Activated naive CD4-positive, alpha-beta T cell treated with anti-CD3 and anti-CD28 coated beads, Interleukin-2, amount 50 U/mL, for 16 hours (primary cell): ENCODE results near the gene CHKA.
A peak's percentile ranks its signal among the peaks of the same experiment; 100 is the strongest.

Source experiments
- DNase-seq: peaks from one replicate; pipeline ENCODE4 v3.0.0-alpha.2; 2020

The CHKA gene

DNA sequence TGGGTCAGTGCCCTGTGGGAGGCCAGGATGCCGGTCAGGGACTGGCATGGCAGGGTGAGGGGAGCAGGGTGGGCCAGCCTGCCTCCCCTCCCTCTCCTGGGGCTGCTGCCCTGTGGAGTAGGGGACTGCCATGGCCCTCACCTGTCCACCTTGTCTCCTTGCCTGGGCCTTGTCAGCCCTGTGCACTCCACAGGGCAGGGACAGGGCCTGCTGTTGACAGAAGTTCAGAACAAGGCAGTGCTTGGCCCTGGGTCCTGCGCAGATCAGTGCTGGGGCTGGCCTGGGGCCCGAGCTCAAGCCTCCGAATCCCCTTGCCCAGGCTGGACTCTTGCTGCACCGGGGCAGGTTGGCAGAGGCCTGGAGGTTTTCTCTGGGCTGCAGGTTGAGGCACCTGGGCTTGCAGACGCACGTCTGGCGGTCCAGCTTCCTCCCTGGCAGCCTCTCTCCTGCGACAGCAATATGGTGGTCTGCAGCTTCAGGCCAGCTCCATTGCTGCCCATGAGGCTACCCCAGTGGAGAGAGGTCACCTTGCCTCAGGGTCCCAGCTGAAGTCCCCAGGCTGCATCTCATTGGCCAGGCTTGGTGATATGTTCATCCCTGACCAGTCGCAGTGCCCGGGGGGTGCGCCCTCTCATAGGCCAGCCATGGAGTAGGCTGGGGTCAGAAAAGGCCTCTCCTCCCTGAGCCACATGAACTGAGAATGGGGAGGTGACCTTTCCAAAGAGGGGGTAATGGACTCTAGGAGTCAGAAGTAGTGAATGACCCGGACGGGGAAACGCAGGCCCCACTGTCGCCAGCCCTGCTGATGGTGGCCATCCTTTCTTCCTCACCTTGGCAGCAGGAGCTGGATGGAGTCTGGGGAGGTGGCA lies 21.5 kb upstream of the CHKA start:
- no peak for DNase-seq

DNA sequence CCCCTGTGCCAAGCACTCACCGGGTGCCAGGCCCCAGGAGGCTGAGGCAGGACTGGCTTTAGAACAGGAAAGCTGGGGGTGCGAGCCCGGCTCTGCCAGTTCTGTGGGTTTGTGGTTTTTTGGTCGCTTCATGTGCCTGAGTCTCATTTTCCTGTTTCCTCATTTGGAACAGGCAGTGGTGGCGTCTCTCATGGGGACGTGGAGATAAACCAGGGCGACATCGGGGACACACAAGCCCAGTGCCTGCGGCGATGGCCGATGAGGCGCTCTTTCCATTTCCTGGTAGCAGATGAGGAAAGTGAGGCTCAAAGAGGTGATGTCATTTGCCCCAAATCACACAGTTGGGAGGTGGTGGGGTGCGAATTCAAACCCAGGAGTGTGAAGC lies 20.8 kb upstream of the CHKA start:
- DNase-seq, result peak; percentile 36

DNA sequence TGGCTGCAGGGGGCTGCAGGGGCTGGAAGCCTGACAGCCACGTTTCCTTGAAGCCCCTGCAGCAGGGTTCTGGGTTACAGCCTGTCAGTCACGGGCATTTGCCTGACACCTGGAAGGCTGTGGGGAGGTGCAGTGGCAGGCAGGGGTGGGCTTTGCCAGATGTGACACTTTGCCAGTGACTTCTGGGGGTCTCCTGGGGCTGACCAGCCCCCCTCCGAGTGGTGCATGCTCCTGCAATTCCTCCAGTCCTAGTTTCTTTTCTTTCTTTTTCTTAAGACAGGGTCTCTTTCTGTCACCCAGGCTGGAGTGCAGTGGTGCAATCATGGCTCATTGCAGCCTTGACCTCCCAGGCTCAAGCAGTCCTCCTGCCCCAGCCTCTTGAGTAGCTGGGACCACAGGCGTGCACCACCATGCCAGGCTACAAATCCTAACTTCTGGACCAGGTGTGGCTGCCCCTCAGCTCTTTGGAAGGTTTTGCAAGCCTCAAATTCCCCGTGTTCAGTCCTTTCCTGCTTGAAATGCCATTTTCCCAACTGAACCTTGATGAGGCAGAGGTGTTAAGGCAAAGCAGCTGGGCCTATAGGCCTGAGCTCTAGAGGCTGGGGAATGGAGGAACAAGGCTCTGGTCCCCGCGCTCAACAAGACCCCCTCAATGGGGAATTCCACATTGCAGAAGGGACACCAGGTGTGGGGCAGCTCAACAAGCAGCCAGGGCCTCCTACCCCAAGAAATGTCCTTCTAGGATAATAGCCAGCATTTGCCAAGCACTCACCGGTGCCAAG lies 20.2 kb upstream of the CHKA start:
- no peak for DNase-seq

DNA sequence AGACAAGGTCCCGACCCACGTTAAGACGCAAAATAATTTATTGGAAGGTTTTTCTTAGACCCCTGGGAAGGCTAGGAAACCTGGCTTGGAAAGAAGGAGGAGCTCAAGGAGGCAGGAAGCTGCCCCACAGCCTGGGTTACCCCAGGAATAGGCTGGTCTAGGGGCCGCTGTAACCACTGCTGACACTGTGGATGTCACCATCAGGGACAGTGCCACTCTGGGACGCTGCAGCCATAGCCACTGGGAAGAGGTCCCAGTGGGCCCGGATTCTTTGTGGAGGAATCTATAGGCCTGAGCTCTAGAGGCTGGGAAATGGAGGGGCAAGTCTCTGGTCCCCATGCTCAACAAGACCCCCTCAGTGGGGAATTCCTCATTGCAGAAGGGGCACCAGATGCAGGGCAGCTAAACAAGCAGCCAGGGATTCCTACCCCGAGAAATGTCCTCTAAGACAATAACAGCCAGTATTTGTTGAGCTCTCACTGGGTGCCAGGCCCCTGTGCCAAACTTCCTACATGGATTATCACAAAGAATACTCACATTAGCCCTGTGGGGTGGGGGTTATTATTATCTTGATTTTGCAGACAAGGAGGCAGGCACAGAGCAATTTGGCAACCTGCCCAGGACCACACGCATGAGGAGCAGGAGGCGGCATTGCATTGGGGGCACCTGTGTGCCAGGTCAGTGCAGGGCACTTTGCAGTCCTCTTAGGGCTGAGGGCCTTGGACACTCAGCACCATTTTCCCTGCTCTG lies 19.5 kb upstream of the CHKA start:
- DNase-seq, result no peak

DNA sequence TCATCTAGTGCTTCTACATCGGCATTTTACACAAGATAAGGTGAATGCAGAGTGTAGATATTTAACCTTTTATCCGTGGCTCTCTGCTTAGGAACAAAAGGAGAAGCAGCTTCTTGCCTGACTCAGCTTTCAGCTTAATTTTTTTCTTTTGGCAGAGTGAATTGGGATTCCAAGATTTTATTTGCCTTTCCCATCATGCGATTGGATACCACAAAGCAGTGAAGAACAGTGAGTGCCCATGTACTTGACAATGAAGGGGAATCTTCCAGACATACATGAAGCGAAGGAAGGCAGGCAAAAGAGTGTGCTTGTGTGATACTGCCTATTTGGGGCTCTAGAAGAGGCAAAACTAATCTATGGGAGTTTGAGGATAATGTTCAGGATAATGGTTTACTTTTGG lies 17.0 kb upstream of the CHKA start:
- DNase-seq, result no peak

DNA sequence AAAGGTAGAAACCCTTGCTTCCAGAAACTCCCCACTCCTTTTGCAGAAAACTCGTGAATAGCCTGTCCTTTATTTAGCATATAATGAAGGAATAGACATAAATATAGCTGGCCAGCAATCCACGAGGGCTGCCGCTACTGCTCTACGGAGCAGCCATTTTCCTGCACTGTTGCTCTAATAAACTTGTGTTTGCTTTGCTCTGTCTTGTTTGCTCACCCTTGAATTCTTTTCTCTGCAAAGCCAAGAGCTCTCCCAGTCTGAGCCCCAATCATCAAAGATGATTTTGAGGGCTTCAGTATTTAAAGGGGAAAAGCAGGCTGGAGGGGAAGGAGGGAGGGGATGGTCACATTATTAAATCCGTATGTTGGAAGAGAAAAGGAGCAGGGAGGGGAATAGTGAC lies 16.6 kb upstream of the CHKA start:
- no peak for DNase-seq

DNA sequence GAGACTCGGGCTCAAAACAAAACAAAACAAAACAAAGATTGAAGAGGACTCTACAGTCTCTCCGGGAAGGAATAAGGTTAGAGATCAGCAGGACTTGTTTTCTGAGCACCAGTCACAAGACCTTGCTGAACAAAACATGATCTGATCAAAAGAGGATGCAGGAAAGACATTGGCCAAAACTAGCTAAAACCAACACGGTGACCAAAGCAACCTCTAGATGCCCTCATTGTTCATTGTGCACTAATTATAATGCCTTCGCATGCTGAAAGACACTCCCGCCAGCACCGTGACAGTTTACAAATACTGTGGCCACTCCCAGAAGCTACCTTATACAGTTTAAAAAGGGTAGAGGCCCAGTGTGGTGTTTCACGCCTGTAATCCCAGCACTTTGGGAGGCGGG lies 15.7 kb upstream of the CHKA start:
- DNase-seq, result no peak

DNA sequence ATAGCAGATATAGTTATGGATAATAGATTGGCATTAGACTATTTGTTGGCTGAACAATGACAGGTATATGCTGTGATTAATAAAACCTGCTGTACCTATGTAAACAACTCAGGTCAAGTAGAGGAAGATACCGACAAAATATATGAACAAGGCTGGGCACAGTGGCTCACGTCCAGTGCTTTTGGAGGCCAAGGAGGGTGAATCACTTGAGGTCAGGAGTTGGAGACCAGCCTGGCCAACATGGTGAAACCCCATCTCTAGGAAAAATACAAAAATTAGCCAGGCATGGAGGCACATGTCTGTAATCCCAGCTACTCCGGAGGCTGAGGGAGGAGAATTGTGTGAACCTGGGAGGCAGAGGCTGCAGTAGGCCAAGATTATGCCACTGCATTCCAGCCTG lies 14.0 kb upstream of the CHKA start:
- no peak for DNase-seq

DNA sequence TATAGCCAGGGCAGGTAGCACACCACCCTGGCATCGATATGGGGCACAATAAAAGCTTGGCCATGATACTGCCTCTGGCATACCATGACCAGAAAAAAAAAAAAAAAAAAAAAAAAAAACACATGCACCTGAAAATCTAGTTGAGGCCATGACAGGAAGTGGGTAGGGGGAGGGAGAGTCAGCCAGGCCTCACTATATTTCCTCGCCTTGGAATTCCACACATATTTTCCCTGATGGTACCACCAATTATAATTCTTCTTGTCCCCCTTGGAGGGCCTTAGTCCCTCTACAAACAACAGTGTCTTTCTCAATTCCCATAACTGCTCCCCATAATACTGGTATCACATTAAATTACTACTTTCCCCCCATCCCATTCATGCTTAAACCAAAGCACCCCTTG lies 12.6 kb upstream of the CHKA start:
- DNase-seq, result no peak

DNA sequence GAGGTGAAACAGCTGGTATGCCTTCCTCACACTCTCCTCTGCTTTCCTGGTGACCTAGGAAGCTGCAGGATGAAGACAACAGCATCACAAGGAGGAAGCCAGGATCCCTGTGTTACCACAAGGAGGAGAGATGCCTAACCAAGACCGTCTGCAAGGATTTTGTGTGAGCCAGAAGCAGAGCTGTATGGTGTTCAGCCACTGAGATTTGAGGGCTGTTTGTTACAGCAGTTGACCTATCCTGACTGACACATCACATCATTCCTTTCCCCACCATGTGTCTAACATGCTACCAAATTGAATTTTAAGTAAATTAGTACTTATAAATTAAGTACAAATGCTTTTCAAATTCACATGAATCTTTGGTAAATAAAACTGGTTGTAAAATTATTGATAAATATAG lies 8.9 kb upstream of the CHKA start:
- no peak for DNase-seq

DNA sequence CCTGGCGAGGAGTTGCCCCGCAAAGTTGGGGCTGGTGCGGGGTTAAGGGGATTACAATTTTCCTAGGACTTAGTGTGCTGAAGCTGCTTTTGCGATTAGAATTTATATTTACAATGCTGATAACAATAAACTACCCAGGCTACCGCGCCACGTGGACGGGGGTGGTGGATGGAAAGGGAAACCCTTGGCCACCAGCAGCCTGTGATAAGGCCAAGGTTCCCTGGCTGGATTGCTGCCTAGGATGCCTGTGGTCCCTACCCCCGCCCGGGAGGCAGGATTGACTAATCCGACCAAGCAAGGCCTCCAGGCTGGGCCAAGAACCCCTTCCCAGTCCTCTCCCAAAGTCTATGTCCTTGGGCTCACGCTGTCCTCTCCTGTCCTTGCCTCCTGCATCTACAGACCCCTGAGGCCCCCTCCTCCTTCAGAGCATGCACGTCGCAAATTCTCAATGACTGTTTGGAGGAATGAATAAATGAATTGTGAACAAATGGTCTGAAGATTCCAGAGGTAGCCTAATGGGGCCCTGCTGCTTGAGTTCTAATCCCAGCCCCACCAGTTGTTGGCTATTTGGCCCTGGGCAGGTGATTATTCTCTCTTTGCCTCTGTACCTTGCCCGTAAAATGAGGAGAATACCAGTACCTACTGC lies 7.6 kb upstream of the CHKA start:
- DNase-seq, result no peak

DNA sequence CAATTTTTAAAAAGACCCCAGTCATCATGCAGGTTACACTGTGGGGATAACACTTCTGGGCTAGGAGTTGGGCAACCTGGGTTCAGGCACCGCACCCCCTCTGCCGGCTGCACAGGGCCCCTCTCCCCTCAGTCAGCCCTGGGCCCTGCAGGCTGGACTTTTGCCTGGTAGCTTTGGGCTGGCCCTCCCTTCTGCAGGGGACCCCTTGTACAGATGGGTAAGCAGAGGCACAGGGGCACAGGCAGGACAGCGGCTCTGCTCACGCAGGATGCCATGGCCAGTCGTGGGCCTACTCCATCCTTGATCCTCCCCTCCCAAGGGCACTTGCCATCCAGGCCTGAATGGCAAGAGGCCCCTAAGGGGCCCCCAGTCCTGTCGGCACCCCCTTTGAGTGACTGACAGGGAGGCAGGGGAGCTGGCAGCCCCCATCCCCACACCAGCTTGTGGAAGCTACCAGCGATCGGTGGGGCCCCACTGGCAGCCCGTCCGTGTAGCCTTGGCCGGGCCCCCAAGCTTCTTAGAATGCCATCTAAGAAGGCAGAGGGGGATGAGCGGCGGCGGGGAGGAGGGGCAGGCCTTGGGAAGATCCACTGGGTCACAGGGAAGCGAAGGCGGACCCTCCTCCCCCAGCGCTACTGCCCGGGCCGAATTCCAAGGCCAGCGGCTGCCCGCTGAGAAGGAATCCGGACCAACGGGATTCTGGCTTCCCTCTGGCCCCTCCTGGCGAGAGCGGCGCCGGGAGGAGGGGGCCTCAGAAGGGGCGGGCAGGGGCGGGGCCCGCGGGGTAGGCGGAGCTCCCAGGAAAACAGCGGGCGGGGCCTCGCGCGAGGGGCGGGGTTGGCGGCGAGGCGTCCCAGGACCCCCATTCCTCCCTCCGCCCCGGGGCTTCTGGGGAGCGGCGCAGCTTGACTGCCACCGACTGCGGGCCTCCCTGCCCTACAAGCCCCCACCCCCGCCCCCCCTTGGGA lies 6.8 kb upstream of the CHKA start:
- DNase-seq, result no peak

DNA sequence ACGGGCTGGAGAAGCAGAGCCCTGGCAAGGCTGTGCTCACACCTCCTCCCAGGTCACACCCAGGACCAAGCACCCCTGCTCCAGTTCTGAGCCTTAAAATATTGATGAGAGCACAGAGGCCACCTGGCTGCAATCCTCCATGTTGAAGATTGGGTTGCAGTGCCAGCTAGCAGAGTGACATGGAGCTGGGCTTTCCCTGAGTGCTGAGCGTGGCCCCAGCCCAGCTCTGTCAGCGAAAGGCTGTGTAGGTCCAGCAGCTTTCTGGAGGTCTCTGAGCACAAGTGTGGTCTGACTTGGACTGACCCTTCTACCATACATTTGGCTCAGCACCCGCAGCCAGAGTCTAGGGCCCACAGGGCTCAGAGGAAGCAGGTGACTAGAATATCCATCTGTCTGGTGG lies 4.0 kb upstream of the CHKA start:
- DNase-seq, result no peak

DNA sequence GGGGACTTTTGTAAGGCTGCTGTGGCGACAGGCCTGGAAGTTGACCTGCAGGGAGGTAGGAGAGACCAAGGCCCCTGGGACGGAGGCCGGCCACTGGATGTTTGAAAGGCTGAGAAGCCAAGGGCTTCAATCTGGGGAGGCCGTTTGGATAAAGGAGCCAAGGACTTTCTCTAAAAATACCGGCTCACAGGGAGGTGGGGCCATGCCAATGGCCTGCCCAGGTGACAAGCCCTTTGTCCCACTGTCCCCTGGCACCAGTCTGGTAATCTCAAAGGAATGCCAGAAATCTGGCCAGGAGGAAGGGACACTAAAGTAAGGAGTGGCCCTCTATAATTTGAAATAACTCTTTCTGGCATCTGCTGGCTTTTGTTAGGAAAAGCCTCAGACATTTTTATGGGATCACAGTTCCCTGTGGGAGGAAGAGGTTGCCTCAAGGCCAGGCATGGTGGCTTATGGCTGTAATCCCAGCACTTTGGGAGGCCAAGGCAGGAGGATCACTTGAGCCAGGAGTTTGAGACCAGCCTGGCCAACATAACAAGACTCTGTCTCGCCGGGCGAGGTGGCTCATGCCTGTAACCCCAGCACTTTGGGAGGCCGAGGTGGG lies 1.9 kb upstream of the CHKA start:
- no peak for DNase-seq

DNA sequence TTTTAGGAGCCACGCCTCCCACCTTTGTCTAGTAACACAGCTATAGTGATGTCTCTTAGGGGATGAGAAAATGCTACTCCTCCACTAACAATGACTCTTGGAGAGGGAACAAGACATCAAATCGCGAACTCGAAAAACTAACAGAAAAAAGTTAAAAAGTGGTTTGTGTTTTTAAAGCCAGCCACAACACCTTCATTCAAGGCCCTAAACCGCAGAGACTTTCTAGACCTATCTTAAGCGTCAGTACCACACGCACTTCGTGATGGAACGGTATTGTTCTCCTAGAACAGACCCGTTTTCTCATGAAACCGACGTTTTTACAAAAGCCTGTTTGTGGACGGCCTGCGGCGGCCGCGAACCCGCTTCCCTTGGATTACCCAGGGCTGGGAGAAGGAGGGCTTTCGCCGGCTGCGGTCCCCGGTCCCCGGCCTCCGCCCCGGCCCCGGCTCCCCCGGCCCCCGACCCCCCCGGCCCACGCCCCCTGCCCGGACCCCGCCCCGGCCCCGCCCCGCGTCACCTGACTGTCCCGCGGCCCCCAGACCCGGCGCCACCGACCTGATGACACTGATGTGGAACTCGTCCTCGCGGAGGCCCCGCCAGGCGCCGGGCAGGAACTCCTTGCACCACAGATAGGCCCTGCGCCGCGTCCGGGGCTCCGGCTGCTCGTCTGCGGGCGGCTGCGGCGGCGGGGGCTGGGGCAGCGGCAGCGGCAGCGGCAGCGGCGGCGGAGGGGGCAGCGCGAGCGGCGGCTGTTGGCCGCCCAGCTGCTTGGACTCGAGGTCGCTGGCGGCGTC lies 718 bp downstream of the CHKA start:
- DNase-seq, result peak; percentile 46

DNA sequence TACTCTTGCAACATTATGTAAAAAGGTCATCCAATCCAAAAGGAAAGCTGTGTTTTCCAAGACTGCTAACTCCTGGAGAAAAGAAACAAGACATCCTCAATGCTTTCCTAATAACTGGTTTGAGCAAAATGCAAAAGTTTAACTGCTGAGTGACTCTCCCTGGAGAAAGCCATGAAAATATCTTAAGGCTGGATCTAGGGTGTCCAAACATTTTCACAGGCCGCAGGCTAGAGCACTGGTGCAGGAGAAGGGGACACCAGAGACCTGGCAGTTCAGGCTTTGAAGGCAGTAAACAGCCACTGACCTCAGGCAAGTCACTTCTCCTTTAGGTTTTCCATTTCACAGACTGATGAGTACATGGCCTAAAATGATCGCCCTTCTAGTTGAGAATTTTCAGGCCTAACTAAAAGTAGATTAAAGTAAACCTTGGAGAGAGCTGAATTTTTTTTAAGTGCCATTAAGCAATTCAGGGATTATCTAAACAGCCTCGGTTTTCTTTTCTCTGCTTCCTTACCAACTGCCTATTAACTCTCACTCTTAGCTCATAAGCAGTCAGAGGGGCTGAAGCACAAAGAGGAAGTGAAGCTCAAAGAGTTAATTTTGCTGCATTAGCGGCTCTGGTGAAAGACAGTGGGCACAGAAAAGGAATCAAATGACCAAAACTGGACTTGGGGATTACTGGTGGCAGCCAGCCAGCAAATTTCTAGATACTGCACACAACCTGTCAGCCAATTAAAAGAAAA lies 2.3 kb downstream of the CHKA start:
- DNase-seq, result no peak

DNA sequence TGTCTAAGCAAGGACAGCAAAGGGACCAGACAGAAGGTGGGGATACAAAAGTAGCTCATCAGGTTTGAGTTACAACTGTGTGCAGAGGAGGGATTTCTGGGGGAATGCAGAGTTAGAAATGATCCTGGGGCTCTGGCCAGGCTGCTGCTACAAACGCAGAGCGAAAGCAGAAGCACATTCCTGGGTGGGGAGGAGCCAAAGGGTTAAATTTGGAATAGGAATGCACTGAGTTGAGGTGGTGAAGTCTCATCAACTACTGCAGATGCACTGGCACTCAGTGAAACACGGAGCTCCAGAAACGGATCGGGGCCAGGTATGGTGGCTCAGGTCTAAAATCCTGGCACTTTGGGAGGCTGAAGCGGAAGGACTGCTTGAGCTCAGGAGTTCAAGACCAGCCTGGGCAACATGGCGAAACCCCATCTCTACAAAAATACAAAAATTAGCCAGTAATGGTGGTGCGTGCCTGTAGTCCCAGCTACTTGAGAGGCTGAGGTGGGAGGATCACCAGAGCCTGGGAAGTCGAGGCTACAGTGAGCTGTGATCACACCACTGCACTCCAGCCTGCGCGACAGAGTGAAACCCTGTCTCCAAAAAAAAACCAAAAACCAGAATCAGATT lies 3.2 kb downstream of the CHKA start:
- DNase-seq, result no peak

DNA sequence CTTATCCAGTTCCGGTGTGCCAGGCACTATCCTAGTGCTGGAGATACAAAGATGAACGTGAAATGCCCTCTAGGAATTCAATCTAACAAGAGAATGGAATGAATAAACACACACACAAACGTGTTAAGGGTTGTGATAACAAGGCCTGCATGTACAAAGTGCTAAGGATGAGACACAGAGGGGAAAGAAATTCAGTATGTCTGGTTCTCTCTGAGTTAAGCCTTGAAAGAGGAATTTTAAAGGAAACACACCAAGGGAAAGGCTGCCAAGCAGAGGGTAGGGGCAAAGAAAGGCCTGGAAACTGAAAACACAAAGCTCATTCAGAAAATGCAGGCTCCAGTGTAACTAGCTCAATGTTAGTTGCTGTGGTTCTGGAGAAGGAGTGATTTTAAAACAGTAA lies 4.2 kb downstream of the CHKA start:
- no peak for DNase-seq

DNA sequence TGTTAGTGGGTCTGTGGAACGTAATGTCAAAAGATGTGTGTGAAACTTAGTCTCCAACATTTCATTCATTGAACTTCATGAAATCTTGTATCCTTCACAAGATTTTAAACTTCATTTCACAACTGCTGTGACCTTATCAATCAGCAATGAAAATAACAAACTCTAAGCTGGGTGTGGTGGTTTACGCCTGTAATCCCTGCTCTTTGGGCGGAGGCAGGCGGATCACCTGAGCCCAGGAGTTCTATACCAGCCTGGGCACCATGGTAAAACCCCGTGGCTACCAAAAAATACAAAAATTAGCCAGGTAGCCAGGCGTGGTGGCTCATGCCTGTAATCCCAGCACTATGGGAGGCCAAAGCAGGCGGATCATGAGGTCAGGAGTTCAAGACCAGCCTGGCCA lies 5.1 kb downstream of the CHKA start:
- DNase-seq, result no peak
